HG03025 (cell line): ENCODE measurements around the gene WDR53.
A peak's percentile ranks its signal among the peaks of the same experiment; 100 is the strongest.
"Not testable (repeated sequence)": the region's sequence is repeated elsewhere in the genome, so short reads cannot be mapped to it uniquely, and the experiment has no call there.

Experiments used
- ATAC-seq: cut with Tn5 transposase; IDR thresholded peaks from one replicate; pipeline ENCODE4 v1.9.1; 2021; ENCODE audit warnings: mild to moderate bottlenecking, moderate library complexity; ENCODE audit not compliant: unreplicated experiment, low FRiP score

WDR53 gene

DNA sequence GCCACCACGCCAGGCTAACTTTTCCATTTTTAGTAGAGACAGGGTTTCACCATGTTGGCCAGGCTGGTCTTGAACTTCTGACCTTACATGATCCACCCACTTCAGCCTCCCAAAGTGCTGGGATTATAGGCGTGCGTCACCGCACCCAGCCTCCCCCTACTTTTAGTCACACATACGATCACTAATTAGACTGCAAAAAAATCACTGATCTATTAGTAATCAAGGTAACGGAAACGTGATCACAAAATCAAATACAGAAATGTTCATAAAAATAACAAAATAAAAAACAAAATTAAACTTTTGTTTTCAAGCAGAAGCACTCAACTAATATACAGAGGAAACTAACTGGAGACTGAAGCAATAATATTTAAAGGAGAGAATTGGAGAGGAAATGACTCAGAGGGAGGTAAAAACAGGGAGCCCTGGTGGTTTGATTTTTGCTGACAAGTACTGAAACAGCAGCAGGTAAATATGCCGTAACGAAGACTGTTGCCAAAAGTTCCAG is 4.6 kb downstream of the WDR53 start:
- ATAC-seq: no peak

GRCh38 chr3:196559826-196560225 is 8.5 kb downstream of the WDR53 start:
- no peak for ATAC-seq

- ATAC-seq: no peak
These were observed 9.9 kb downstream of the WDR53 start for GRCh38 chr3:196558476-196558875.

DNA sequence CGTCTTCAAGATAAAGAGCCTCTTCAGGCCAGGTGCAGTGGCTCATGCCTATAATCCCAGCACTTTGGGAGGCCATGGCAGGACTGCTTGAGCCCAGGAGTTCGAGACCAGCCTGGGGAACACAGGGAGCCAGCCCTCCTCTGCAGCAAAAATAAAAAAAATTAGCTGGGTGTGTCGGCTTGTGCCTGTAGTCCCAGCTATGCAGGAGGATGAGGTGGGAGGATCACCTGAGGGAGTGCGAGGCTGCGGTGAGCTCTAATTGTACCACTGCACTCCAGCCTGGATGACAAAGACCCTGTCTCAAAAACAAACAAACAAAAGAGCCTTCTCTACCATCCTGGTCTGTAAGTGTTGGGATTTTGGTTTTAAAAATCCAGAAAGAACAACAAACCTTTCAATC is 11.1 kb downstream of the WDR53 start:
- ATAC-seq: no peak

GRCh38 chr3:196555295-196555694 is 13.1 kb downstream of the WDR53 start:
- ATAC-seq: no peak

- no peak for ATAC-seq
These were observed 14.1 kb downstream of the WDR53 start for GRCh38 chr3:196554205-196554604.

DNA sequence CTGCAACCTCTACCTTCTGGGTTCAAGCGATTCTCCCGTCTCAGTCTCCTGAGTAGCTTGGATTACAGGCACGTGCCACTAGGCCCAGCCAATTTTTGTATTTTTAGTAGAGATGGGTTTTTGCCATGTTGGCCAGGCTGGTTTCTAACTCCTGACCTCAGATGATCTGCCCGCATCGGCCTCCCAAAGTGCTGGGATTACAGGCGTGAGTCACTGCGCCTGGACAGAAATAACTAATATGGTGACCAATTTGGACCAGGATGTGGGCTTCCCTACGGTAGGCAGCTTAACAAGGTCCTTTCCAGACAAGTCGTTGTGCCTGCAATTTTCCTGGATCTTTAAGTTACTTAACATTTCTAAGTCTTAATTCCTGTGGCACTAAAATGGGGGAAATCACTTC is 14.8 kb downstream of the WDR53 start:
- ATAC-seq: no peak

DNA sequence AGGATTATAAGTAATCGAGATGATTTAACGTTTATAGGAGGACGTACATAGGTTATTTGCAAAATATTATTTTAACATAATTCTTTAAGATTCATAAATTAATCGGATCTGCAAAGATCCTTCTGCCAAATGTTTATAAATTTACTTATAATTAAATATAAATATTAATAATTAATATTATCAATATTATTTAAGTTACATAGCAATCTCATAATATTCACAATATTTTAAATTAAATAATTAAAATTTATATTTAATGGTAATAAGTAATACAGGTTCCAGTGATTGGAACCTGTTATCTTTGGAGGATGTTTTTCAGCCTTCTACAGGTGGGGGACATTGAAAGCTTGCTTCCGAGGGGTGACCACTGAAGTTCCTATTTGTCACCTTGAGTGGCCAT is 16.1 kb downstream of the WDR53 start:
- ATAC-seq: no peak

DNA sequence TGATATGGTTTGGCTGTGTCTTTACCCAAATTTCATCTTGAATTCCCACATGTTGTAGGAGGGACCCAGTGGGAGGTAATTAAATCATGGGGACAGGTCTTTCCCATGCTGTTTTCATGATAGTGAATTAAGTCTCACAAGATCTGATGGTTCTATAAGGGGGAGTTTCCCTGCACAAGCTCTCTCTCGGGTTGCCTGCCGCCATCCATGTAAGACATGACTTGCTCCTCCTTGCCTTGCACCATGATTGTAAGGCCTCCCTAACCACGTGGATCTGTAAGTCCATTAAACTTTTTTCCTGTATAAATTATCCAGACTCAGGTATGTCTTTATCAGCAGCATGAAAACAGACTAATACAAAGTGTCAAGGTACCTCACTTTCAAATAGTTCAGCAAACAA is 18.2 kb downstream of the WDR53 start:
- not testable (repeated sequence) for ATAC-seq

GRCh38 chr3:196549312-196549711 is 19.0 kb downstream of the WDR53 start:
- not testable (repeated sequence) for ATAC-seq

GRCh38 chr3:196547067-196547466 is 21.3 kb downstream of the WDR53 start:
- ATAC-seq: no peak

- no peak for ATAC-seq
These were observed 21.8 kb downstream of the WDR53 start for GRCh38 chr3:196546537-196546936.

- no peak for ATAC-seq
These were observed 23.8 kb downstream of the WDR53 start for GRCh38 chr3:196544491-196544992.

DNA sequence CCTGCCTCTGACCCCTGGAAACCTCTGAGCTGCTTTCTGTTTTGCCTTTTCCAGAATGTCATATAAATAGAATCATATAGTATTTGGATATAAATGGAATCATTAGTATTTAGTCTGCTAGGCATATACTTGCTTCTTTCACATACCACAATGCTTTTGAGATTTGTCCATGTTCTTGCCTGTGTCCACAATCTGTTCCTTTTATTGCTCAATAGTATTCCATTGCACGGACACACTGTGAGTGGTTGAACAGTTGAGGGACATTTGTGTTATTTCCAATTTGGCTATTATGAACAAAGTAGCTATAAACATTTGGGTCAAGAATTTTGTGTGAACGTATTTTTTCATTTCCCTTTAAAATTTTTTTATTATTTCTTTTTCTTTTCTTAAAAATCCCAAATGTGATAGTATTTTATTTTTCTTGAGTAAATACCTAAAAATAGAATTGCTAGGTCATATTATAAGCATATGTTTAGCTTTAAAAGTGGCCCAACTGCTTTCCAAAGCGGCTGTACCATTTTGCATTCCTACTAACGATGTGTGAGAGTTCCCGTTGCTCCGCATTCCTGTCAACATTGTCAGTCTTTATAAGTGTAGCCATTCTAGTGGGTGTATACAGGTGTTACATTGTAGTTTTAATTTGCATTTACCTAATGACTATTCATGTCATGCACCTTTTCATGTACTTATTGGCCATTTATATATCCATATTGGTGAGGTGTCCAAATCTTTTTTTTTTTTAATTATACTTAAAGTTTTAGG is 26.5 kb downstream of the WDR53 start:
- ATAC-seq: no peak

DNA sequence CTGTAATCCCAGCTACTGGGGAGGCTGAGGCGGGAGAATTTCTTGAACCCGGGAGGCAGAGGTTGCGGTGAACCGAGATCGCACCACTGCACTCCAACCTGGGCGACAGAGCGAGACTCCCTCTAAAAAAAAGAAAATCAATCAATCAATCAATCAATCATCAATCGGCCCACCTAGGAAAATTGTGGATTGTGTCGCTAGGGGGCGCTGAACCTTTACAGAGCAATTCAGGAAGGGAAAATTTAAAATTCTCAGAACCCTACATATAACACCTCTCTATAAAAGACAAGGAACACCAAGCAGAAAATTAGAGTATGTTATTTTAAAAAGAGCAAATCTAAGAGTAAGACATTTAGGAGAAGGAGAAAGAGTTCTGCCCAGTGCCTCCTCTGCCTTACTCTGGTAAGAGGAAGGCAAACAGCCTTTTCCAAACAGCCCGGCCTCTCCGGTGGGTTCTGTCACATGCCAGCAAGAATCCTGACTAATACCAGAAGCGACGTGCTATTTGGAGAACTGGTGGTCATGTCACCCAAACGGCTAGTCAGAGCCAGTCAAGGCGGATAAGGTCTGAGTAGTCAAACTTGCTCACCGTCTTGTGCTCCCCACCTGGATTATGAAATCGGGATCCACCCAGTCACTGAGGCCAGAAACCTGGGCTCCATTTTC is 30.9 kb downstream of the WDR53 start:
- no peak for ATAC-seq

DNA sequence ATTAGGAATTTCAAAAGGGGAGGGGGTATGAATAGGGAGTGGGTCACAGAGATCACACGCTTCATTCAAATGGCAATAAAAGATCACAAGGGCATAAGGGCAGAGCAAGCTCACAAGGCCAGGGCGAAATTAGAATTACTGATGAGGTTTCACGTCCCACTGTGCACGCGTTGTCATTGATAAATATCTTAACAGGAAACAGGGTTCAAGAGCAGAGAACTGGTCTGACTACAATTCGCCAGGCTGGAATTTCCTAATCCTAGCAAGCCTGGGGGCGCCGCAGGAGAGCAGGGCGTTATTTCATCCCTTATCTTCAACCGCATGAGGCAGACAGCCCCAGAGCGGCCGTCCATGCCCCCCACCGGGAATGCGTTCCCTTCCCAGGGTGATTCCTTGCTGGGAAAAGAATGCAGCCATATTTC is 35.1 kb downstream of the WDR53 start:
- ATAC-seq: no peak

- ATAC-seq: no peak
These were observed 36.9 kb downstream of the WDR53 start for GRCh38 chr3:196531418-196531817.

GRCh38 chr3:196528639-196529233 is 39.6 kb downstream of the WDR53 start:
- ATAC-seq: peak; percentile 56

GRCh38 chr3:196525141-196525540 is 43.2 kb downstream of the WDR53 start:
- no peak for ATAC-seq

GRCh38 chr3:196524527-196524926 is 43.8 kb downstream of the WDR53 start:
- ATAC-seq: no peak

GRCh38 chr3:196523841-196524240 is 44.5 kb downstream of the WDR53 start:
- ATAC-seq: no peak
